DMS 273 treated with DMSO at 0.1 percent for 48 hours (cell line): ENCODE data around the gene TAP2.
A peak's percentile ranks its signal among the peaks of the same experiment; 100 is the strongest.
"Not testable (repeated sequence)": the region's sequence is repeated elsewhere in the genome, so short reads cannot be mapped to it uniquely, and the experiment has no call there.

Source experiments
- DNase-seq: peaks from one replicate; lab custom pipeline; 2025; lab: John Stamatoyannopoulos, UW

Gene TAP2

GRCh38 chr6:32838114-32838958, at the start of gene TAP2:
Gene TAP2 (minus strand): TSS chr6:32838739. CDS start chr6:32838233, 506 bp downstream.
- DNase-seq, result peak; percentile 74

- no peak for DNase-seq
These were observed 49.1 kb upstream of the TAP2 start for GRCh38 chr6:32887616-32888015.

- DNase-seq, result no peak
These were observed 48.3 kb upstream of the TAP2 start for GRCh38 chr6:32886681-32887383.

GRCh38 chr6:32885698-32886286, 47.3 kb upstream of the TAP2 start:
- DNase-seq, result peak; percentile 45

- no peak for DNase-seq
These were observed 45.2 kb upstream of the TAP2 start for GRCh38 chr6:32883789-32884188.

GRCh38 chr6:32882879-32883250, 44.3 kb upstream of the TAP2 start:
- DNase-seq, result no peak

- DNase-seq, result not testable (repeated sequence)
These were observed 42.4 kb upstream of the TAP2 start for GRCh38 chr6:32880962-32881361.

- DNase-seq, result no peak
These were observed 41.2 kb upstream of the TAP2 start for GRCh38 chr6:32879691-32880090.

GRCh38 chr6:32876603-32877002, 38.1 kb upstream of the TAP2 start:
- no peak for DNase-seq

- not testable (repeated sequence) for DNase-seq
These were observed 35.4 kb upstream of the TAP2 start for GRCh38 chr6:32873947-32874346.

GRCh38 chr6:32868257-32868788, 29.8 kb upstream of the TAP2 start:
- peak; percentile 46 for DNase-seq

GRCh38 chr6:32867554-32868256, 29.2 kb upstream of the TAP2 start:
- no peak for DNase-seq

- no peak for DNase-seq
These were observed 28.5 kb upstream of the TAP2 start for GRCh38 chr6:32867022-32867477.

- no peak for DNase-seq
These were observed 27.3 kb upstream of the TAP2 start for GRCh38 chr6:32865724-32866443.

- DNase-seq, result no peak
These were observed 24.2 kb upstream of the TAP2 start for GRCh38 chr6:32862725-32863124.

GRCh38 chr6:32860674-32861073, 22.1 kb upstream of the TAP2 start:
- no peak for DNase-seq

- DNase-seq, result no peak
These were observed 19.7 kb upstream of the TAP2 start for GRCh38 chr6:32858194-32858593.

- DNase-seq, result no peak
These were observed 18.8 kb upstream of the TAP2 start for GRCh38 chr6:32857156-32857891.

- DNase-seq, result no peak
These were observed 17.1 kb upstream of the TAP2 start for GRCh38 chr6:32855467-32856174.
